K562 (cell line): Measurements from ENCODE around the gene CACNA1S. TPM values are rescaled to one million over a fixed set of nuclear protein-coding genes. Genes with fewer than 3 reads are reported as not detected.

ENCODE experiments used
- BDP1 ChIP-seq: IDR thresholded peaks from 3 replicates; pipeline ENCODE4 v1.6.1; 2011; ENCODE audit not compliant: insufficient read length, insufficient read depth
- CXXC5 ChIP-seq: fragments of 250-450 bp; sonication (Bioruptor Pico); IDR thresholded peaks from 2 replicates; pipeline ENCODE4 v1.8.0; 2022; ENCODE audit warnings: inconsistent platforms, mild to moderate bottlenecking, moderate library complexity
- EP400 ChIP-seq: fragments of 450-650 bp; IDR thresholded peaks from 2 replicates; pipeline ENCODE4 v1.6.1; 2017; ENCODE audit warnings: antibody characterized with exemption, mild to moderate bottlenecking, moderate library complexity
- KDM2B ChIP-seq: fragments of 250-450 bp; sonication (Bioruptor Pico); IDR thresholded peaks from 2 replicates; pipeline ENCODE4 v1.8.0; 2021; ENCODE audit warnings: mild to moderate bottlenecking, moderate library complexity
- NCOA2 ChIP-seq, 2 experiments: fragments of 450-650 bp; IDR thresholded peaks; 2 replicates each; pipeline ENCODE4 v1.6.1; 2018; ENCODE audit warnings: mild to moderate bottlenecking in 2 of 2, moderate library complexity in 1 of 2; ENCODE audit not compliant: partially characterized antibody in 2 of 2
- NONO ChIP-seq, 2 experiments: fragments of 200-400 bp in 1 of 2; fragments of 450-650 bp in 1 of 2; formaldehyde crosslinking in 1 of 2; IDR thresholded peaks; 2 replicates each; pipeline ENCODE4 v1.6.1; 2017; ENCODE audit warnings: low read depth in 2 of 2, mild to moderate bottlenecking in 2 of 2, moderate library complexity in 2 of 2, low read length in 1 of 2
- POLR2A ChIP-seq: fragments of 450-650 bp; conservative IDR thresholded peaks from 2 replicates; pipeline ENCODE4 v1.6.1; 2016
- RAD51 ChIP-seq: fragments of 450-650 bp; IDR thresholded peaks from 2 replicates; pipeline ENCODE4 v1.7.1; 2016; ENCODE audit warnings: low read depth, mild to moderate bottlenecking, borderline replicate concordance
- REST ChIP-seq, 2 experiments: fragments of 450-650 bp; formaldehyde crosslinking in 1 of 2; IDR thresholded peaks; 2 replicates each; pipeline versions ENCODE4 v1.4.0 to v1.6.1; 2014 to 2020; ENCODE audit warnings: mild to moderate bottlenecking in 2 of 2, borderline replicate concordance in 1 of 2, low read depth in 1 of 2
- SMARCA5 ChIP-seq: fragments of 450-650 bp; IDR thresholded peaks from 2 replicates; pipeline ENCODE4 v1.6.1; 2016
- TFAM ChIP-seq: fragments of 250-450 bp; sonication (Bioruptor Pico); conservative IDR thresholded peaks from 2 replicates; pipeline ENCODE4 v1.5.0; 2021; ENCODE audit warnings: mild to moderate bottlenecking, moderate library complexity
- ZBTB34 ChIP-seq: fragments of 250-450 bp; sonication (Bioruptor Pico); IDR thresholded peaks from 2 replicates; pipeline ENCODE4 v1.8.0; 2021; ENCODE audit warnings: mild to moderate bottlenecking, moderate library complexity
- ZNF121 ChIP-seq: sonication (generic); formaldehyde crosslinking; conservative IDR thresholded peaks from 2 replicates; pipeline ENCODE4 v1.8.0; 2022; ENCODE audit warnings: missing genetic modification reagents
- ZNF143 ChIP-seq: sonication (generic); formaldehyde crosslinking; IDR thresholded peaks from 2 replicates; pipeline ENCODE4 v1.9.0; 2022; ENCODE audit warnings: mild to moderate bottlenecking, missing genetic modification reagents
- ZNF583 ChIP-seq: fragments of 250-450 bp; sonication (Bioruptor Pico); IDR thresholded peaks from 2 replicates; pipeline ENCODE4 v1.4.0; 2020
- ZNF707 ChIP-seq: fragments of 250-450 bp; sonication (Bioruptor Pico); conservative IDR thresholded peaks from 2 replicates; pipeline ENCODE4 v1.8.0; 2022; ENCODE audit warnings: inconsistent platforms, mild to moderate bottlenecking, moderate library complexity
- ZNF740 ChIP-seq, 3 experiments: fragments of 200-800 bp in 1 of 3; sonication (Bioruptor generic) in 1 of 3; sonication (generic) in 1 of 3; formaldehyde crosslinking in 1 of 3; IDR thresholded peaks; 2 replicates each; pipeline versions ENCODE4 v1.6.1 to v1.8.0; 2016 to 2022; ENCODE audit warnings: mild to moderate bottlenecking in 2 of 3, missing compliant biosample characterization in 2 of 3, missing genetic modification characterization in 2 of 3, missing genetic modification reagents in 1 of 3
- polyA plus RNA-seq, 8 experiments: library from polyadenylated mRNA; depleted of rRNA in 4 of 8; stranded (reverse) in 5 of 8; unstranded in 3 of 8; fragments of >200 nt; fragmentation: Nextera tagmentation in 2 of 8; fragmentation: Illumina TruSeq in 1 of 8; extraction: Ambion mirVana in 2 of 8; extraction: Trizol in 1 of 8; gene quantifications; 2 replicates each; pipeline versions ENCODE4 v1.2.1 to v1.2.3, GENCODE V29; 2011 to 2014; ENCODE audit warnings: inconsistent platforms in 1 of 8, missing spikeins in 1 of 8
- total RNA-seq, 7 experiments: library from RNA; depleted of rRNA in 6 of 7; stranded (reverse); fragments of >200 nt in 6 of 7; fragmentation: Illumina TruSeq in 2 of 7; extraction: Trizol in 2 of 7; gene quantifications; 2 replicates each; pipeline versions ENCODE4 v1.2.1 to v1.2.3, GENCODE V29; 2011 to 2021; ENCODE audit warnings: low replicate concordance in 1 of 7

CACNA1S gene
- total and polyA plus RNA-seq, 9 of the 15 experiments (the other 6 are each of a cell fraction or from before 2014, with no cell fraction given): not detected

GRCh38 chr1:201020721-201021629, 91.3 kb downstream of the CACNA1S start (continued):
- 0 out of 2 replicates have a peak, but pooled peaks have one; percentile 10 for TF ChIP-seq ZNF143 (CRISPR knock-in tag)
- TF ChIP-seq ZBTB34 (CRISPR knock-in tag): no peak
- TF ChIP-seq NCOA2 (IDR thresholded peaks at IDR 0.05; ENCODE audit: partially characterized antibody in 2 of 2): no peak
- no peak for TF ChIP-seq ZNF121 (CRISPR knock-in tag)
- TF ChIP-seq KDM2B: no peak
- no peak for TF ChIP-seq REST (IDR thresholded peaks at IDR 0.05; ENCODE audit: borderline replicate concordance)
- TF ChIP-seq REST (CRISPR knock-in tag; IDR thresholded peaks at IDR 0.05; ENCODE audit: low read depth): no peak
- TF ChIP-seq NONO (IDR thresholded peaks at IDR 0.05; ENCODE audit: low read depth in 2 of 2, low read length in 1 of 2): no peak
- TF ChIP-seq ZNF707 (CRISPR knock-in tag): no peak
- TF ChIP-seq BDP1: no peak
- TF ChIP-seq SMARCA5: peak; percentile 83; the same call in 1 of the 2 replicates
- TF ChIP-seq ZNF740 (CRISPR knock-in tag; IDR thresholded peaks at IDR 0.05): peak; percentile 33; the same call in 1 of the 2 replicates
- TF ChIP-seq ZNF740 (tag; IDR thresholded peaks at IDR 0.05): no peak
- TF ChIP-seq TFAM (CRISPR knock-in tag): no peak
- TF ChIP-seq POLR2A: no peak
- 0 out of 2 replicates have a peak, but pooled peaks have one; percentile 20 for TF ChIP-seq CXXC5 (CRISPR knock-in tag)
- TF ChIP-seq RAD51: no peak
- no peak for TF ChIP-seq ZNF583 (CRISPR knock-in tag)
- no peak for TF ChIP-seq EP400
